Measurements from ENCODE around the gene TTF1. TPM values are rescaled to one million over a fixed set of nuclear protein-coding genes. Genes with fewer than 3 reads are reported as not detected.
"Not testable (repeated sequence)": the region's sequence is repeated elsewhere in the genome, so short reads cannot be mapped to it uniquely, and the experiment has no call there.

Gene TTF1
- total RNA-seq, 1 experiment from 2014 or later: 16.0 TPM

GRCh38 chr9:132384376-132384775 lies 22.3 kb downstream of the TTF1 start:
- ChIA-PET POLR2A (ENCODE audit: unreplicated experiment) (interaction anchor here (0.7 kb wide), 1 partner anchor 543 kb away, joined by 3 read pairs; no protein-coding TSS in a partner anchor), CTCF (no interaction called here)
- Histone ChIP-seq H3K4me2 (no peak overlapping the region), H3K9me3 (ENCODE audit: insufficient read depth, low read depth) (no peaks in the 10 kb centered on the region), H3K4me3 (no peak overlapping the region), H3F3A (ENCODE audit: insufficient read depth, low read depth) (0 out of 2 replicates have a peak, but pooled peaks cover 6% of the 10 kb centered on the region), H3K79me2 (ENCODE audit: low read depth) (no peaks in the 10 kb centered on the region), H3K27ac (no peak overlapping the region), H3K27me3 (ENCODE audit: insufficient read depth, low read depth) (no peaks in the 10 kb centered on the region), H4K20me1 (ENCODE audit: insufficient read depth) (no peaks in the 10 kb centered on the region), H2AFZ (no peak overlapping the region), H3K9me2 (ENCODE audit: insufficient read depth) (no peaks in the 10 kb centered on the region), H3K36me3 (ENCODE audit: low read depth) (peaks cover 17% of the 10 kb centered on the region), H3K4me1 (replicated peaks; ENCODE audit: insufficient read depth) (no peaks in the 10 kb centered on the region)
- BruUV-seq (replicated peaks): TSS peak; percentile 13
- TF ChIP-seq EZH2 (IDR thresholded peaks at IDR 0.05; ENCODE audit: low read depth) (no peak), CTCF (conservative IDR thresholded peaks at IDR 0.05) (no peak)
- no peak for DNase-seq
- intact Hi-C loops (cut with micrococcal nuclease; ENCODE audit: unreplicated experiment): no loop called here

GRCh38 chr9:132383462-132383883 lies 23.2 kb downstream of the TTF1 start:
- no peaks in the 10 kb centered on the region for H4K20me1 ChIP-seq (ENCODE audit: insufficient read depth)
- H3K4me3 ChIP-seq: no peak overlapping the region
- no peak overlapping the region for H3K4me2 ChIP-seq
- no peaks in the 10 kb centered on the region for H3K9me3 ChIP-seq (ENCODE audit: insufficient read depth, low read depth)
- TF ChIP-seq EZH2 (IDR thresholded peaks at IDR 0.05; ENCODE audit: low read depth) (no peak), CTCF (conservative IDR thresholded peaks at IDR 0.05) (no peak)
- intact Hi-C loops (cut with micrococcal nuclease; ENCODE audit: unreplicated experiment): no loop called here
- no TSS peak for BruUV-seq (replicated peaks)
- ChIA-PET POLR2A (ENCODE audit: unreplicated experiment) (interaction anchor here (0.6 kb wide), 1 partner anchor 68 kb away, joined by 5 read pairs; no protein-coding TSS in a partner anchor), CTCF (no interaction called here)
- no peak overlapping the region for H3K27ac ChIP-seq
- no peaks in the 10 kb centered on the region for H3K79me2 ChIP-seq (ENCODE audit: low read depth)
- H3F3A ChIP-seq (ENCODE audit: insufficient read depth, low read depth): peaks cover 6% of the 10 kb centered on the region; the same call in 1 of the 2 replicates
- no peak overlapping the region for H2AFZ ChIP-seq
- no peaks in the 10 kb centered on the region for H3K27me3 ChIP-seq (ENCODE audit: insufficient read depth, low read depth)
- peaks cover 23% of the 10 kb centered on the region for H3K36me3 ChIP-seq (ENCODE audit: low read depth)
- no peaks in the 10 kb centered on the region for H3K9me2 ChIP-seq (ENCODE audit: insufficient read depth)
- H3K4me1 ChIP-seq (replicated peaks; ENCODE audit: insufficient read depth): no peaks in the 10 kb centered on the region
- no peak for DNase-seq

DNA sequence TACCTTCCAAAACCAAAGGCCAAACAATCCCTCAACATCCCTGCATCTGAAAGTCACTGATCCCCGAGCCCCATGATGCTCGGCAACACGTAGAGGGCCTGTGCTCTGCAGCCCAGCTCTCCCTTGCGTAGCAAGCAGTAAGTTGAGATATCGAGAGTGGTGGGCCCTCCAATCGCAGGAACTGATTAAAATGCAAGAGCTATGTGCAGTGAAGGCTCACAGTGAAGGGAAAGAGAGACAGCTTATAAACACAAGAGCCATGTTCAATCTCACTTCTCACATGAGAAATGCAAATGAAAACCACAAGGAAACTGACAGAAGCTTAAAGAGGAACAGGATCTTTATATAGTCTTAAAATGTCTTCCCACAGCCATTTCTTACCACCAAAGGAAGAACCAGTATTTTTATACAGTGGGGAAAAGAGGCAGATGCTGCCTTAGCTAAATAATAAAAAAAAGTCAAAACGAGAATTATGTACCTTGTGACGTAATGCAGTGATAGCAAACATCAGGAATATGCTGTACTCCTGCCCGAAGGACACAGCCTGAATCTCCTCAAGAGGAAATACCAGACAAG lies 24.6 kb downstream of the TTF1 start:
- Histone ChIP-seq H3K4me2 (no peak overlapping the region), H3K9me2 (ENCODE audit: insufficient read depth) (no peaks in the 10 kb centered on the region), H3K79me2 (ENCODE audit: low read depth) (no peaks in the 10 kb centered on the region), H3K4me1 (replicated peaks; ENCODE audit: insufficient read depth) (no peaks in the 10 kb centered on the region), H4K20me1 (ENCODE audit: insufficient read depth) (no peaks in the 10 kb centered on the region), H3K27ac (no peak overlapping the region), H2AFZ (no peak overlapping the region), H3F3A (ENCODE audit: insufficient read depth, low read depth) (peaks cover 6% of the 10 kb centered on the region; the same call in 1 of the 2 replicates), H3K9me3 (ENCODE audit: insufficient read depth, low read depth) (no peaks in the 10 kb centered on the region), H3K4me3 (no peak overlapping the region), H3K36me3 (ENCODE audit: low read depth) (peaks cover 20% of the 10 kb centered on the region), H3K27me3 (ENCODE audit: insufficient read depth, low read depth) (no peaks in the 10 kb centered on the region)
- intact Hi-C loops (cut with micrococcal nuclease; ENCODE audit: unreplicated experiment): no loop called here
- ChIA-PET CTCF (interaction anchor here (0.6 kb wide), 1 partner anchor 563 kb away, joined by 3 read pairs; no protein-coding TSS in a partner anchor), POLR2A (ENCODE audit: unreplicated experiment) (no interaction called here)
- BruUV-seq (replicated peaks): no TSS peak
- TF ChIP-seq CTCF (conservative IDR thresholded peaks at IDR 0.05) (no peak), EZH2 (IDR thresholded peaks at IDR 0.05; ENCODE audit: low read depth) (no peak)
- DNase-seq: no peak

- H3K4me3 ChIP-seq; H3K9me2 ChIP-seq (ENCODE audit: insufficient read depth); H3F3A ChIP-seq (ENCODE audit: insufficient read depth, low read depth); DNase-seq; H3K9me3 ChIP-seq (ENCODE audit: insufficient read depth, low read depth); POLR2A ChIA-PET (ENCODE audit: unreplicated experiment); H4K20me1 ChIP-seq (ENCODE audit: insufficient read depth); H3K4me1 ChIP-seq (replicated peaks; ENCODE audit: insufficient read depth); H2AFZ ChIP-seq; H3K27ac ChIP-seq; intact Hi-C loops (cut with micrococcal nuclease; ENCODE audit: unreplicated experiment); H3K27me3 ChIP-seq (ENCODE audit: insufficient read depth, low read depth); BruUV-seq (replicated peaks); CTCF ChIA-PET; H3K79me2 ChIP-seq (ENCODE audit: low read depth); H3K4me2 ChIP-seq: not testable (repeated sequence)
- H3K36me3 ChIP-seq (ENCODE audit: low read depth): peaks cover 14% of the 10 kb centered on the region; the same call in 1 of the 2 replicates
Observed at GRCh38 chr9:132378416-132378815, 28.2 kb downstream of the TTF1 start.

- Histone ChIP-seq H3F3A (ENCODE audit: insufficient read depth, low read depth) (peaks cover 14% of the 10 kb centered on the region; the same call in 1 of the 2 replicates), H3K36me3 (ENCODE audit: low read depth) (peaks cover 14% of the 10 kb centered on the region; the same call in 1 of the 2 replicates)
- intact Hi-C loops (cut with micrococcal nuclease; ENCODE audit: unreplicated experiment); H3K27me3 ChIP-seq (ENCODE audit: insufficient read depth, low read depth); POLR2A ChIA-PET (ENCODE audit: unreplicated experiment); CTCF ChIA-PET; DNase-seq; H3K4me3 ChIP-seq; H3K27ac ChIP-seq; BruUV-seq (replicated peaks); H3K9me2 ChIP-seq (ENCODE audit: insufficient read depth); H4K20me1 ChIP-seq (ENCODE audit: insufficient read depth); H2AFZ ChIP-seq; H3K9me3 ChIP-seq (ENCODE audit: insufficient read depth, low read depth); H3K79me2 ChIP-seq (ENCODE audit: low read depth); H3K4me2 ChIP-seq; H3K4me1 ChIP-seq (replicated peaks; ENCODE audit: insufficient read depth): not testable (repeated sequence)
Observed at GRCh38 chr9:132377769-132378168, 28.9 kb downstream of the TTF1 start.

Data from PC-9 (cell line).